Activated CD4-positive, alpha-beta T cell treated with anti-CD3 and anti-CD28 coated beads, Interleukin-2, amount 50 U/mL, for 4 hours (primary cell): ENCODE data around the gene OTOL1.

Experiments
- DNase-seq, 2 experiments: peaks; one replicate each; pipeline ENCODE4 v3.0.0-alpha.2; 2020

Gene OTOL1

GRCh38 chr3:161545824-161546223 is 49.2 kb downstream of the OTOL1 start:
- DNase-seq = no peak

- DNase-seq = no peak
Measured at GRCh38 chr3:161548301-161548700, 51.7 kb downstream of the OTOL1 start.

- no peak for DNase-seq
Measured at GRCh38 chr3:161549261-161549660, 52.7 kb downstream of the OTOL1 start.

GRCh38 chr3:161550491-161551195 is 54.0 kb downstream of the OTOL1 start:
- no peak for DNase-seq

- DNase-seq = no peak
Measured at GRCh38 chr3:161551697-161552096, 55.1 kb downstream of the OTOL1 start.

- DNase-seq = no peak
Measured at GRCh38 chr3:161552984-161553560, 56.5 kb downstream of the OTOL1 start.
